SK-MEL-5 (cell line): Measurements from ENCODE around the gene AFAP1L2. TPM values are rescaled to one million over a fixed set of nuclear protein-coding genes. Genes with fewer than 3 reads are reported as not detected.

Source experiments
- DNase-seq: peaks from one replicate; pipeline ENCODE4 v3.0.0-alpha.2; 2016; ENCODE audit warnings: low read depth, low spot score
- in situ Hi-C: cut with HindIII; loops from 2 replicates; pipeline ENCODE4 v1.10.0; 2016; ENCODE audit warnings: low sequenced_read_pairs, high pct_unique_total_duplicates, low pct_unique_long_range_greater_than_20kb
- total RNA-seq: library from RNA; depleted of rRNA; stranded (reverse); fragments of >200 nt; shearing (Covaris generic); gene quantifications from 2 replicates; pipeline ENCODE4 v1.2.3, GENCODE V29; 2014

The AFAP1L2 gene
- total RNA-seq, 1 experiment from 2014 or later = 1.0 TPM

GRCh38 chr10:114373631-114374030 is 30.7 kb downstream of the AFAP1L2 start:
- no peak for DNase-seq
- in situ Hi-C loops = no loop called here

- in situ Hi-C loops = no loop called here
- no peak for DNase-seq
Measured at GRCh38 chr10:114372995-114373394, 31.3 kb downstream of the AFAP1L2 start.

GRCh38 chr10:114372179-114372578 is 32.1 kb downstream of the AFAP1L2 start:
- DNase-seq = no peak
- in situ Hi-C loops = no loop called here

- in situ Hi-C loops = no loop called here
- DNase-seq = no peak
Measured at GRCh38 chr10:114370966-114371365, 33.3 kb downstream of the AFAP1L2 start.

GRCh38 chr10:114370199-114370598 is 34.1 kb downstream of the AFAP1L2 start:
- DNase-seq = no peak
- in situ Hi-C loops = no loop called here

- no peak for DNase-seq
- in situ Hi-C loops = no loop called here
Measured at GRCh38 chr10:114368057-114368391, 36.3 kb downstream of the AFAP1L2 start.

GRCh38 chr10:114367351-114368056 is 36.8 kb downstream of the AFAP1L2 start:
- in situ Hi-C loops = no loop called here
- no peak for DNase-seq

GRCh38 chr10:114364726-114365125 is 39.6 kb downstream of the AFAP1L2 start:
- in situ Hi-C loops = no loop called here
- DNase-seq = no peak

GRCh38 chr10:114363745-114364454 is 40.4 kb downstream of the AFAP1L2 start:
- in situ Hi-C loops = no loop called here
- no peak for DNase-seq

GRCh38 chr10:114362826-114363355 is 41.4 kb downstream of the AFAP1L2 start:
- DNase-seq = no peak
- in situ Hi-C loops = no loop called here

- in situ Hi-C loops = no loop called here
- no peak for DNase-seq
Measured at GRCh38 chr10:114359953-114360345, 44.4 kb downstream of the AFAP1L2 start.

GRCh38 chr10:114359041-114359952 is 45.0 kb downstream of the AFAP1L2 start:
- no peak for DNase-seq
- in situ Hi-C loops = no loop called here

- in situ Hi-C loops = no loop called here
- no peak for DNase-seq
Measured at GRCh38 chr10:114357515-114357996, 46.7 kb downstream of the AFAP1L2 start.

GRCh38 chr10:114356751-114357514 is 47.4 kb downstream of the AFAP1L2 start:
- no peak for DNase-seq
- in situ Hi-C loops = no loop called here

- in situ Hi-C loops = no loop called here
- no peak for DNase-seq
Measured at GRCh38 chr10:114356126-114356525, 48.2 kb downstream of the AFAP1L2 start.

- in situ Hi-C loops = no loop called here
- DNase-seq = no peak
Measured at GRCh38 chr10:114353383-114353782, 50.9 kb downstream of the AFAP1L2 start.

- peak; percentile 5 for DNase-seq
Measured at GRCh38 chr10:114352653-114353298, 51.5 kb downstream of the AFAP1L2 start.

More at GRCh38 chr10:114352653-114353298, 51.5 kb downstream of the AFAP1L2 start:
- in situ Hi-C loops = no loop called here
